ENCODE data around the gene FTO.

DNA sequence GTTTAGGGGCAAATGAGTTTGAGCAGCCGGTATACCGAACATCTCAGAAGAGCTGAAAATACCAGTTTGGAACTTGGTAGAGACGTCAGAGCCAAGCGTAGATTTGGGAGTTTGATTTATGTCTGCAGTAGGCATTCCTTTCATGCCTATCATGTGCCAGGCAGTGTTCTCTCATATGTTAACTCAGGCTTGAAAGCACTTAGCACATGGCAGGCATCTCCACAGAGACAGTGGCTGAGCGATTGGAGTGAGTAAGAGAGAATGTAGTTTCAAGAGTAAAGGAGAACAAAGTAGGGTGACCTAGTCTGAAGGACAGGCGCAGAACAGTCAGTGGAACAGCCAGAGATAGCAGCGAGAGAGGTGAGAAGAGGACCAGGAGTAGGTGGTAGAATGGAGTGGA lies 207.0 kb downstream of the FTO start:
- TF ChIP-seq, protein P1, sequence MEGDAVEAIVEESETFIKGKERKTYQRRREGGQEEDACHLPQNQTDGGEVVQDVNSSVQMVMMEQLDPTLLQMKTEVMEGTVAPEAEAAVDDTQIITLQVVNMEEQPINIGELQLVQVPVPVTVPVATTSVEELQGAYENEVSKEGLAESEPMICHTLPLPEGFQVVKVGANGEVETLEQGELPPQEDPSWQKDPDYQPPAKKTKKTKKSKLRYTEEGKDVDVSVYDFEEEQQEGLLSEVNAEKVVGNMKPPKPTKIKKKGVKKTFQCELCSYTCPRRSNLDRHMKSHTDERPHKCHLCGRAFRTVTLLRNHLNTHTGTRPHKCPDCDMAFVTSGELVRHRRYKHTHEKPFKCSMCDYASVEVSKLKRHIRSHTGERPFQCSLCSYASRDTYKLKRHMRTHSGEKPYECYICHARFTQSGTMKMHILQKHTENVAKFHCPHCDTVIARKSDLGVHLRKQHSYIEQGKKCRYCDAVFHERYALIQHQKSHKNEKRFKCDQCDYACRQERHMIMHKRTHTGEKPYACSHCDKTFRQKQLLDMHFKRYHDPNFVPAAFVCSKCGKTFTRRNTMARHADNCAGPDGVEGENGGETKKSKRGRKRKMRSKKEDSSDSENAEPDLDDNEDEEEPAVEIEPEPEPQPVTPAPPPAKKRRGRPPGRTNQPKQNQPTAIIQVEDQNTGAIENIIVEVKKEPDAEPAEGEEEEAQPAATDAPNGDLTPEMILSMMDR (IDR thresholded peaks at IDR 0.05) = no peak
- TF ChIP-seq POLR2A (IDR thresholded peaks at IDR 0.05) = no peak

All from thyroid gland (tissue), 4 donors.